GM19099 (cell line): ENCODE measurements around the gene CSMD2.

Source experiments
- POLR2A ChIP-seq: IDR thresholded peaks from 3 replicates; pipeline ENCODE4 v1.6.1; 2011; ENCODE audit warnings: low read depth; ENCODE audit not compliant: insufficient read length; ENCODE audit errors: extremely low read depth

The CSMD2 gene

DNA sequence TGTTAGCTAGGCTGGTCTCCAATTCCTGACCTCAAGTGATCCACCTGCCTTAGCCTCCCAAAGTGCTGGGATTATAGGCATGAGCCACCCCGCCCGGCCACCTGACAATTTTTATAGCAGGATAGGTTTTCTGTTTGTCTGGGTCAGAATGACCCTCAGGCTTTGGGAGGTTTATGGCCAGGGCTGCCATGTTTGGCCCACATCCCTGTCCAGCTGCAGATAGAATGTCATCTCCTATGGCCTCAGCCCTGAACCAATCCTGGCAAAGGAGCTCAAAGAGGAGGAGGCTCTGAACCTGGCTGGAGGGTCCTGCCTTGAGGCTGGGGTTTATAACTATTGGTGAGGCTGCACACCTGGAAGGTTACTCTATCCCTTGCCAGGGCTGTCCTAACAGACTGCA, 218.2 kb downstream of the CSMD2 start:
- TF ChIP-seq POLR2A = no peak

DNA sequence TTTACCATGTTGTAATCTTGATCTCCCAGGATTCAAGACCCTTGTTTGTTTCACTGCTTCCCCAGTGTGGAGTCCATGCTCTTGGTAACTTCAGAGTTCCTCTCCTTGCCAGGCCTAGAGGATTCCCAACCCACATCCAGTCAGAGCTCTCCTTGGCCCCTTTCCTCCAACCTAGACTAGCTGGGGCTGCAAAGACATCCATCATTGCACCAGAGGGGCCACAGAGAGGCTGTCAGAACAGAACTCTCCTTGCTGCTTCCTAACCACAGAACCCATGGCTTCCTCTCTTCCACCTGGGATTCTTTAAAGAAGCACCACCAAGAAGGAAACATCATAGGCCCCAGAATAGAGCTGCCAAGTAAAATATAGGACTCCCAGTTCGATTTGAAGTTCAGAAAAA, 220.2 kb downstream of the CSMD2 start:
- no peak for TF ChIP-seq POLR2A

DNA sequence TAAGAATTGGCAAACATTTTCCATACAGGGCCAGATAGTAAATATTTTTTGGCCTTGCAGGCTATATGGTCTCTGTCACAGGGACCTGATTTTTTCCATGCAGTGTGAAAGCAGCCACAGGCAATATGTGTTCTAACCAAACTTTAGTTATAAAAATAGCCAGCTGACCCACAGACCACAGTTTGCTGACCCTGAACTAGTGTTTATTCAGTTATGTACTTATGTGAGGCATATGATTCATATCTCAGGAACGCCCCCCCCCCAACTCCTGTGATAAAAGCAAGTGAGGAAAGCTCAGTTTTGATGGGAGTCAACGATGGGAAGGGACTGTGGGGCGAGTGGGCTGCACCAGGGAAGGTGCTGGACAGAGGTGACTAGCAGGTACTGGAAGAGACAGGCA, 221.1 kb downstream of the CSMD2 start:
- no peak for TF ChIP-seq POLR2A

DNA sequence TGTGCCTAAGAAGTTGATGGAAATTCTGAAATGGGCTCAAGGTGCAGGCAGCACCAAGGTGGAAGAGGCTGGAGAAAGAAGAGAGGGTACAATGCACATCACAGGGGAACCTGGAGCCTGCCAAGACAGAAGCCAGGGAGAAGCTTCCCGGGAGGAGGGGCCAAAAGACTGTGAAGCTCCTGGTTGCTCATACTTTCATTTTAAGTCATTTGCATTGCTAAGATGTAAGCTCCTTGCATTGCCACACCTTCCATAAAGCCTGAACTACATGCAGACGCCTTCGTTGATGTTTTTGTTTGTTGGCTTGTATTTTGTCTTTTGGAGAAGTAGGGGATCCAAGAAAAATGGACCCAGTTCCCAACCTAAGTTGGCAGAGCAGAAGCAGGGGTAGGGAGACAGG, 232.2 kb downstream of the CSMD2 start:
- TF ChIP-seq POLR2A = no peak

DNA sequence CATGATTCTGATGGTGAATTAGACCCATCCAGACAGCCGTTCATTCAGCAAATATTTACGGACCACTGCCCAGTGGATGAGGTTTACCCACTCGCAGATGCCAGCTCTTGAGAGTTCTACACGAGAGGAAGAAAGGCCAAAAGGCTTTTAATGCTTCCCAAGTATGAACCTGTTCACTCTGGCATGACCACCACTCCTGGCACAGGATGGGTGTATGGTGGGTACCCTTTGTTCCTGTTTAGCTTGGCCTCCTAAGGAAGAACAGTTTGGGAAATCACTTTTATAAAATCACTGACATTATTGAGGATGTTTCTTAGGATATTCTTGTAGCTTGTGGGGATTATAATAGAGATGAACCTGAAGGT, 233.9 kb downstream of the CSMD2 start:
- TF ChIP-seq POLR2A = no peak

DNA sequence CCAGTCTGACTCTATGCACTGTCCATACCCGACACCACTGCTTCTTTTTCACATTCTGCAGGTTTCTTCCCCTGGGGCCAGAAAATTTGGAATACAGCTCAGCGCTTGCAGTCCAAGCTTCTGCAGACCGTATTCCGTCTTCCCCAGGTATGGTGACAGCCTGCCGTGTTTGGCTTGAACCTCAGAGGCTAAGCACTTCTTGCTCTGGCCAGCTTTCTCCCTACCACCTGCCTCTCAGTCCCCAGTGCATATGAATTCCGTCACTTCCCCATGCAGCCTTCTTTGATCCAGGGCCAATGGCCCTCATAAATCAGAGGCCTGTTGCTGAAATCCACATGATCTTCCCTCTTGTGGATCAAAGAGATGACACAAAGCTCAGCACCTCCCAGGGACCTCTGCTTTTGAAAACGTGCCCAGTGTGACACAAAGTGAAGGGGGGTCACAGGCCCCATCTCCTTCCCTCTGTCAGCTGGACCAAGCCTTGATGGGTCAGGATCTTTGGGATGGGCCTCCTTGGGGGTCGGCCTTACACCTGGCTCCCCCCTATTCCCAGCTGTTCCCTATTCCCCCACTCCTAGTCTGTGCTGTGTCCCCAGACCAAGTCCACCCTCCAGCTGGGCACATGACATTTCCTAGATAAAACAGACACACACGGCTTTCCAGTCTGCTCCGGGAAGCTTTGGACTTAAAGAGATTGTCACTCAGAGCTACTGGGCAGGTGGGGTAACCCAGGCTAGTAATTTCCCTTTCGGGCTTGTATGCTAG, 234.5 kb downstream of the CSMD2 start:
- no peak for TF ChIP-seq POLR2A

DNA sequence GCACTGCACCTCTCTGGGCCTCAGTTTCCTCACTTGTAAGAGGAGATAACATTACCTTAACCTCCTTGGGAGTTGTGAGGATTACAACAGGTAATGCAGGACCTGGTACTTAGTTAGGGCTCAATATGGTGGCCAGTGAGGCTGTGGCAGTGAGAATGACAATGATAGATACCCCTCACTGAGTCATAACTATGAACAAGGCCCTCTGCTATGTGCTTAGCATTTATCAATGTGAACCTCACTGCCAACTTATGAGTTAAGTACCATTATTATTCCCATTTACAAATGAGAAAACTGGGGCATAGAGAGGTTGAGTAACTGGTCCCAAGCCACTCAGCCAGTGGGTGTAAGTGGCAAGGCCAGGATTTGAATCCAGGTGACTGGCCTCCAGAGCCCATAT, 236.8 kb downstream of the CSMD2 start:
- no peak for TF ChIP-seq POLR2A

DNA sequence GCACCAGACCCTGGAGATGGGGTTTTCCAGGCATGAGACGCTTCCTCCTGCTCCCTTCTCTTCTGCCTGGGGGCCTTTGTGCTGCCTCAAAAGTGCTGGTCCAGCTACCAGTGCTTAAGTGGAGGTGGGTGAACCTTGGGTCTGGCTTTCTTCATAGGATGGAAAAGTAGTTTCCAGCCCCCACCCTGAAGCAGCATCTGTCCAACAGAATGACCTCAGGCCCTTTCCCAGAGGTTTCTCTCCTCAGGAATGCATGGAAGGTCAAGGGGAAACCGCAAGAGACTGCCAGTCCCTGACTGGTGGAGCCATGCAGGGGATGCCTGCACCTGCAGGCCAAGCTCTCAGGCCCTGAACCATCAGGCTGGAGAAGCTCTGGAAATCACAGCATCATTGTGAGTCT, 237.3 kb downstream of the CSMD2 start:
- TF ChIP-seq POLR2A = no peak

DNA sequence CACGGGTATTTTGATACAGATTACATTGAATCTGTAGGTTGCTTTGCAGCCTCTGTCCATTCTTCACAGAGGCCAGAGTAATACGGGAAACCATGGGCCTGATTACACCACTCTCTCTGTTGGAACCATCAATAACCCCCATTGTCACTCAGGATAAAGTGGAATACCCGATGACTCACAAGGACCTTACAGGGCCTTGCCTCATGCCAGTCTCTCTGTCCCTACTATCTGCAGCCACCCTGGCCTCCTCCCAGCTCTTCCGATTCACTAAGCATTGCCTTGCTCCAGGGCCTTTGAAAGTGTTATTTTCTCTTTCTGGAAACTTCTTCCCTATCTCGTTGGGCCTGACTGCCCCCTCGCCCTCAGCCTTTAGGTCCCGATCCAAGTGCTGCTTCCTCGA, 239.4 kb downstream of the CSMD2 start:
- no peak for TF ChIP-seq POLR2A

DNA sequence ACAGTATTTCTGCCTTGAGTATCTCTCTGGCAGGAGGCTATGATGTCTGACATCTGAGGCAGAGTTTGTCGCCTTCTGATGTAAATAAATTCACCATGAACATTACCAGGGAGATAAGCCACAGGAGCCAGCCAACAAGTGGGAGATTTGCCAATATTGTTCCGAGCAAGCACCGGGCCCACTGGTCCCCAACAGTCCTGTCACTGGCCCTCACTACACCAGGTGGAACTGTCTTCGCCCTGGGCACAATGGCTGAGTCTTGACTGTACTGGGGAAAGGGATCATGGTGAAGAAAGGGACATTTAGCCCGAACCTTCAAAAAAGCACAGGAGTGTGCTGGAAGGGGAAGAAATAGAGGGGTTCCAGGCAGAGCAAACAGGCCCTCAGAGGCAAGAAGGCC, 243.7 kb downstream of the CSMD2 start:
- TF ChIP-seq POLR2A = no peak

DNA sequence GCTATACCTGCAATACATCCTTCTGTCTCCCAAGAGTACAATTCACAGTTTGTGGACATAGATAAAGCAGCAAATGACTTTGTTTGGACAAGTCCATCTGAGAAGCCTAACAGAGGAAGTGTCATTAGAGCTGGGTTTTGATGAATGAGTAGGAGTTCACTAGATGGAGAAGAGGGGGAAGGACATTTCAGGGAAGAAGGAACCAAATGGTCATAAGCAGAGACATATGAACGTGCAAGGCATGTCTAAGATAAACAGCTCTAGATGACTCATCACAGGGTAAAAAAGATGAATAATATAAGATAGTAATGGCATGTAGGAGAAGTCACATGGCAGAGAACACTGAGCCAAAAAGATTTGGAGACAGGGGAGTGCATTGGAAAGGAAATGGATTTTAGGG, 246.7 kb downstream of the CSMD2 start:
- no peak for TF ChIP-seq POLR2A

DNA sequence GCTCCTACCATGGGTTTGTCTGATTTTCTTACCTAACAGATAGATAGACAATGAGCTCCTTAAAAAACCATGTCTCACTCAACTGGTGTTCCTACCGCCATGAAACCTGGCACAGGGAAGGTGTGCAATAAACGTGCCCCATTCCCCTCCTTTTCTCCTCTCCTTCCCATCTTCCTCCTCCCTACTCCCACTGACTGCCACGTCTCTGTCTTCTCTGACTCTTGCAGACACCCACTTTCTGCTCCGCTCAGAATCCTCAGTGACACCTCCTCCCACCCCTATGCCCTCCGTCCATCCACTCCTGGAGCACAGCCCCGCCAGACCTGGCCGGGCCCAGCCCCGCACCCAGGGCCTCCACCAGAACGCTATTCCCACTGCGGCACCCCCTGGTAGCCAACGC, 248.2 kb downstream of the CSMD2 start:
- TF ChIP-seq POLR2A = no peak

DNA sequence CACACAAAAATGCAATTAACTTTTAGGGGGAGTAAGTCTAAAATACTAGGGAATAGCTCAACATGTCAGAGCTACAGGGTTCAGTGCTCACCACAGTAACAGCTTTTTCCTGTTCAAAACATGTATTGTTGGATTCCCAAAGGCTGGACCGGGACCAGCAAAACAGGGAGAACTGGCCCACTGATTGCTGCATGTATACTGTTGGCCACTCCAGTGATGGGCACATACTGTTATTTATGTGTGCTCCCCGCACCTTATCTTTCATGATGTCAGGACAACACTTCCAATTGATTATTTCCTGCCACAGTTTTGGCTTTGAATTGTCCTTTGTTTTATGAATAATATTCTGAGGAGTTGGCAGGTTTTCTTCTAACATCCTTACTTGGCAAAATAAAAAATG, 250.5 kb downstream of the CSMD2 start:
- TF ChIP-seq POLR2A = no peak

DNA sequence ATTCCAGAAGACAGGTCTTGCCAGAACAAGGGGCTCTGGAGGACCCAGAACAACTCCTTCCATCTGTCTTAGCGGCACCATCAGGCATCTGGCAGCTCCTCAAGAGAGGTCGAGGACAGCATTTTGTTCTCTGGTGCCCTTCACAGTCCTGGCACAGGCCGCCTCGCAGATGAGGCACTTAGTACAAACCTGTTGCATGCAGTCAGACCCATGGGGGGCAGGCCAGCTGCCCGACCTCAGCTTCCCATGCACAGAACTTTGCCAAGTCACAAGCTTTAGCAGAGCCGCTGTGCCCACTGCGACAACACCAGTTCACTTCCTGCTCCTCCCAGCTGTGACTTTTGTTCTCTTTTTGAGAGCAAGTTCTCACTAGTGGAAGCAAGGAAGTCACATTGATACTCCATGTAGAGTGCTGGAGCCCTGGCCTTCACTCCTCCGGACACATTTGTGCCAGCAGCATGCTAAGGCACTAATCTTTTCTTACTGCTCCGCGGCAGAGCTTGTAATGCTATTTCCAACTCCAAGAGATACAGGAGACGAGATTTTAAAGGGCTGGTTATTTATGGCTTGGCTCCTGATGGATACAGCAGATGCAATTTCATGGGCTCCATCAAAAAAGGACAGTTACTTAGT, 256.6 kb downstream of the CSMD2 start:
- TF ChIP-seq POLR2A = no peak

DNA sequence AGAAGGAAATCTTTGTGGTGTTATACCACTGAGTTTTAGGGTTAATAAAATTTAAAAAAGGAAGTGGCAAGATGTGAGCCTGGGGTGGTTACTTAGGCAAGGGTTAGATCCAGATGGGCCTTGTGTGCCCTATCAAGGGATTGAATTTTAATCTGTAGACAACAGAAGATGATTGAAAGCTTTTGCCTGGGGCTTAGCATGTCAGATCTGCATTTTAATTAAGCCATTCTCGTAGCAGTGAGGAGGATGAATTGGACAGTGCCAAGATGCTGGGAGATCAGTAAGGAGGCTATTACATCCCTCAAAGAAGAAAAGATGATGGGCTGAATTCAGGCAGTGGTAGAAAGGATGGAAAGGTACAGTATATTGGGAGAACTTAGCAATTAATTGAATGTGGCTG, 258.9 kb downstream of the CSMD2 start:
- TF ChIP-seq POLR2A = no peak

DNA sequence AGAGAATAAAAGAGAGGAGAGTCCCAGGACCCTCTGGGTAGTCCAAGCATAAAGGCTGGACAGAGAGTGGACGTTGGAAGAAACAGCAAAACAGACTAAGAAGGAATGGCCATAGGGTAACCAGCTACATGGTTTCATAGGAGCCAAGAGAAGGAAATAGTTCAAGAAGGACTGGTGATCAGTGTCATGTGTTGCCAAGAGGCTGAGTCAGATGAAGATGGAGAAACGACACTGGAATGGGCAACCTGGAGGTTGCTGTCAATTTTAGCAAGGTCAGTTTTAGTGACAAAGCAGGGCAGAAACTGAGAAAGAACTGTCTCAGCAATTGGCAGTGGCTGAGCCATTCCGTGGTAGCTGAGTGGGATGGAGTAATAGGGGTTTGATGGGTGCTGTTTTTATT, 259.8 kb downstream of the CSMD2 start:
- no peak for TF ChIP-seq POLR2A

DNA sequence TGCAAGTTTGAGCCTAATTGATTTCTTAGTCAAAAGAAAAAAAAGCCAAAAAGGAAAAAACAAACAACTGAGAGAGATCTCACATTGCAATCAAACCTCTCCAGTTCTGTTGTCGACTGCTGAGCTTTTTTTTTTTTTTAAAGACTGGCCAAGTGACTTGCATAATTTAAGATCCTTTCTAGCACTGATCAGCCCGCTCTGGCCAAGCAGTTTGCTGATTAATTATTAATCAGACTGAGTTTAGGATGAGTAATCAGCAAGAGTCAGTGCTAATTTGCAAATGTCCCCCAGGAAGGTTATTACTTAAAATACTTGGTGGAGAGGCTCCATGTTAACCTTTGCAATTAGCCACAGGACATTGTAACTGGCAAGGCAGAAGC, 261.8 kb downstream of the CSMD2 start:
- no peak for TF ChIP-seq POLR2A
